HG03108 (cell line): ENCODE data around the gene CCHCR1.

Experiments used
- ATAC-seq: cut with Tn5 transposase; IDR thresholded peaks from one replicate; pipeline ENCODE4 v1.9.1; 2021; ENCODE audit warnings: moderate library complexity; ENCODE audit not compliant: unreplicated experiment

CCHCR1 gene

DNA sequence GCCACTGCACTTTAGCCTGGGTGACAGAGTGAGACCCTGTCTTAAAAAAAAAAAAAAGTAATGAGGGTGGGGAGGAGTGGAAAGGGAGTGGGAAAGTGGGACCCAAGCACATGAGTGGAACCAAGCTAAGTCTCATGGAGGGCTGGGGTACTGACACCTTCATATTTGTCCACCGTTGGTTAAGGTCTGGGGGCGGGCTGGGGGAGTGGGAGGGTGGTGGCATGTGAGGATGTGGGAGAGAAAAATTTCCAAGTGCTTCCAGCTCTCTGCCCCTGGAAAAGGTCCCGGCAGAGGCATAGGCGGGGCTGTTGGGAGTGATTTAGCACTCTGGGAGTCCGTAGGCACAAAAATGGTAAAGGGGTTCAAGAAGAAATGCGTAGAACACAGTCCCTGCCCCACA is 24.8 kb downstream of the CCHCR1 start:
- ATAC-seq: no peak

DNA sequence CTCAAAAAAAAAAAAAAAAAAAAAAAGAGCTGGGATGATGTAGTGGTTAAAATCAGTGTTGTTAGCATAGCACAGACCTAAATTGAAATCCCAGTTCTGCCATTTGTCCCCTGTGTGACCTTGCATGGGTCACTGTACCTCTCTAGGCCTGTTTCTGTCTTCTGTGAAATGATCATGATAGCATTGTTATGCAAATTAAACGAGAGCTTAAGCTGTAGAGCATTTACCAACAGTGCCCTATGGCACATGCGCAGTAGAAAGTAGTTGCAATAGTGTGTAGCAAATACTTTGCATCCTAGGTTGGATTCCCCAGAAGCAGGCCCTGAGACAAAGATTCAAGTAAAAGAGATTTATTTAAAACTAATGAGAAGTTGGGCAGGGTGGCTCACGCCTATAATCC is 26.0 kb downstream of the CCHCR1 start:
- no peak for ATAC-seq

DNA sequence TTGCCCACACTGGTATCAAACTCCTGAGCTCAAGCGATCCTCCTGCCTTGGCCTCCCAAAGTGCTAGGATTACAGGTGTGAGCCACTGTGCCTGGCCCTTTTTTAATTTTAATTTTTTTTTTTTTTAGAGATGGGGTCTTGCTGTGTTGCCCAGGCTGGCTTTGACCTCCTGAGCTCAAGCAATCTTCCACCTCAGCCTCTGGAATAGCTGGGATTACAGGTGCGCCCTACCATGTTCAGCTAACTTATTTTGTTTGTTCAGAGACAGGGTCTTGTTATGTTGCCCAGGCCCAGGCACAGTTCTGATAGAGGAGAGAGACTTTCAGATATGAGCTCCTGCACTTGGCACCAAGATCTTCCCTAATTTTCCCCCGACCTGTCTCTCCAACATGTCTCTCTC is 26.9 kb downstream of the CCHCR1 start:
- no peak for ATAC-seq

DNA sequence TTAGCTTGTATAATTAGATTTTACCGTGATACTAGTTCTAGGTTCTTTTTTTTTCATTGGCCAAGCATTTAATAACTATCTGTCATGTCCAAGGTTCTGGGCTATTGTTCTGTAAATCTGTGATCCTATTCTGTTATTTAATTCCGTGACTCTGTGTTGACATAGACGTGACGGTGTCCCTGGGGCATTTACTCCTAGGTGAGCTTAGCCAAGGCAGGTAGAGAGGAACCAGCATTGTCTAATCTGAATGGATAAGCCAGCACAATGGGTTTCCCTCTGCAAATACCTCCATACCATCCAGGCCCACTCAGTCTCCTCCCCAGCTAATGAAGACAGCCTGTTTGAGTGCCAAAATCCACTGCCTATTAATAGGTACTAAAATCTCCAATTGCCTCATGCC is 28.5 kb downstream of the CCHCR1 start:
- ATAC-seq: no peak

DNA sequence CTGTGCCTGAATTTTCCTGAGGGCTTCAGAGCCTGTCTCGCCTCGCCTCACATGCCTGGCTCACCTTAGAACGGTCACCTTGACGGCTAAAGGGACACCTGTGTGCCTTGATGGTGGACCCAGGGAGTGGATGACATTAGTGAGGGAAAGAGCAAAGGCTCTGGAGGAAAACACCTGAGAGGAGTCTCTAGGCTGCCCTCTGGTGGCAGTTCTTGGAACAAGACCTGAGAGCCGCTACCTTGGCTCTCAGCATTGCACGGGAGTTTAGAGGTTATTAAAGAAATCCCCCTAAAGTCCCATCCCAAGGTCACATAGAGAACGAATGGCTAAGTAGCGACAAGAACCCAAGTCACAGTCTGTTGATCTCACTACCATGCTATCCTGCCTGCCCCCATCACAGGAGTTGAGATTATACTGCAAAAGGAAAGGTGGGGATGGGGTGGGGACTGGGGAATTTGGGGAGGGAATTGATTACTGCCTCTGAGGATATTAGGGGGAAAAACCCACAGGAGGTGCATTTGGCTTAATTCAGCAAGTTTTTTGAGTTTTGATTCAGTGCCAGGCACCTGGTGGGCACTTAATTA is 29.4 kb downstream of the CCHCR1 start:
- no peak for ATAC-seq

DNA sequence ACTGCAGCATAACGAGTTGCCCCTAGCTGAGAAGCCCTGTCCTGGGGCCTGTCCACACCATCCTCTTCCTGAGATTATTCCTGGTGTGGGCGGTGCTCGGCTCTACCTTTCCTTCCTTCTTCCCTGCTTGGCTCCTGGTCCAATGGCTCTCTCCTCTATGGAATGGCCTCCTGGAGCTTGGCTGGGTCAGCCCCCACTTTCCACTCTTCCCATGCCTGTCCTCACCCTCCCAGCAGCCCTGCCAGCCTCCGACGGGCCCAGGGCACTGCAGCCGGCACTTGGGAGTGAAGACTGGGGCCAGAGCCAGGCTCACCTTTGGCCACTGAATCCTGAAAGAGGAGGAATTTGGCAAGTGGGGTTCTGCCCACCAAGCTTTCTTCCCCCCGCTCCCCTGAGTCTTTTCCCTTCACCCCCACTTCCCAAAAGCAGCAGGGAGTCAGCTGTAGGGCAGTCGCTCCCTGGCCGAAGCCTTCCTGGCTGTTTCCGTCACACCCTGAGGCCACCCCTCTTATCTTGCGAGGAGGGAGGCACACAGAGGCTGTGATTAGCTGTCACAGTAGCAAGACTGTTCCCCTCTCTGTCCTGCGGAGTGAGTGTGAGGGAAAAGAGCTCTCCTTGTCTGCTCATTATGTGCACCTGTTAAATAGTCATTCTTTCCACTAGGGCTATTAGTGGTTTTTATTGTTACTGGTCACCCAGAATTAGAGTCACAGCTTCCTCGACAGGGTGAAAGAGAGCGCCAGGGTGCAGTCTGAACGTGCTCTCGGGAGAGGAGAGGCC is 31.0 kb downstream of the CCHCR1 start:
- ATAC-seq: no peak

DNA sequence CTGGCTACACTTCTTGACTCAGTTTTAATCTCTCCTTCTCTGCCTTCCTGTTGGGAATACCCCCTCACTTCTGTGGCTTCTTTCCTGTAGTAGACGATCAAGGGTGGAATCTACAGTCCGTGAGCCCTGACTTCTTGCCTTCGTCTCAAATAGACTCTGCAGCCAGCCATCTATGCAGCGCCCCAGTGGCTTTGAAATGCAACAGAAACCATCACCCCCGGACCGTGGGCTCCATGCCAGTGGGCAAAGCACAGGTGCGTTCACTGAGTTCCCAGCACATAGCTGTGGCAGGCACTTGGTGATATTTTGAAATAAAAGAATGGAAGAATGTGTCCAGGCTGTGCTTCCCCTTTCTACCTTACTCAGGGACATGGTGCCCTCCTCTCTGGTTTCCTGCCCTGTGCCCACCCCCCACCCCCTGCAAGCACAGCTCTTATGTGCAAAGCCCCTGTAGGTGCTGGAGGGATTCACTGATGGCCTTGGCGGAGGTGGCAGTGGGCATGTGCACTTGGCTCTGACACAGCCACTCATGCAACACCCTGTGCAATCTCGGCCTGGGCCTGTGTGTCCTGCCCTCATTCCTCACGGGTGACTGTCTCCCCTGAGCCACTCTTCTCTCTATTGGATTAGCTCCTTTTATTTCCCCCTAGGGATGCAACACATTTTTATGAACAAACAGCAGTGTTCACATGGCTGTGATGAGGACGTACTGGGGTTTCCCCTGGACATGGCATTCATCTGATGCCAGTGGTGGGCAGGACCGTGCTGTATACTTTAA is 31.8 kb downstream of the CCHCR1 start:
- no peak for ATAC-seq

DNA sequence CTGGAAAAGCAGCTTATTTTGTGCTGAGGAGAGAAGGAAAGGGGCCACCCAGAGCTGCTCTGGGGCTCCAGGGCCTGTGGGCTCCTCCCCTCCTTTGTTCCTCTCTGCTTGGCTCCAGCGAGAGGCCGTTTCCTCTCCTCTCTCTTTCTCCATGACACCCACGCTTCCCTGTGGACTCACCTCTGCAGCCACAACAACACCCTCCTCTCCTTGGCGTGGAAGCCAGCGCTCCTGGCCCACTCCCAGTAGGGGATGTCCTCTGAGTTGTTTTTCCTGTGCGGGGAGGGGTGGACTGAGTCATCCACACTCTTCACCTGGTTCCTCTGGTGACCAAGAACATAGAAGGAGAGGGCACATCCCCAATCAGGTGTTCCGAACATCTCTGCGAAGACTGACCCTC is 32.4 kb downstream of the CCHCR1 start:
- ATAC-seq: no peak

DNA sequence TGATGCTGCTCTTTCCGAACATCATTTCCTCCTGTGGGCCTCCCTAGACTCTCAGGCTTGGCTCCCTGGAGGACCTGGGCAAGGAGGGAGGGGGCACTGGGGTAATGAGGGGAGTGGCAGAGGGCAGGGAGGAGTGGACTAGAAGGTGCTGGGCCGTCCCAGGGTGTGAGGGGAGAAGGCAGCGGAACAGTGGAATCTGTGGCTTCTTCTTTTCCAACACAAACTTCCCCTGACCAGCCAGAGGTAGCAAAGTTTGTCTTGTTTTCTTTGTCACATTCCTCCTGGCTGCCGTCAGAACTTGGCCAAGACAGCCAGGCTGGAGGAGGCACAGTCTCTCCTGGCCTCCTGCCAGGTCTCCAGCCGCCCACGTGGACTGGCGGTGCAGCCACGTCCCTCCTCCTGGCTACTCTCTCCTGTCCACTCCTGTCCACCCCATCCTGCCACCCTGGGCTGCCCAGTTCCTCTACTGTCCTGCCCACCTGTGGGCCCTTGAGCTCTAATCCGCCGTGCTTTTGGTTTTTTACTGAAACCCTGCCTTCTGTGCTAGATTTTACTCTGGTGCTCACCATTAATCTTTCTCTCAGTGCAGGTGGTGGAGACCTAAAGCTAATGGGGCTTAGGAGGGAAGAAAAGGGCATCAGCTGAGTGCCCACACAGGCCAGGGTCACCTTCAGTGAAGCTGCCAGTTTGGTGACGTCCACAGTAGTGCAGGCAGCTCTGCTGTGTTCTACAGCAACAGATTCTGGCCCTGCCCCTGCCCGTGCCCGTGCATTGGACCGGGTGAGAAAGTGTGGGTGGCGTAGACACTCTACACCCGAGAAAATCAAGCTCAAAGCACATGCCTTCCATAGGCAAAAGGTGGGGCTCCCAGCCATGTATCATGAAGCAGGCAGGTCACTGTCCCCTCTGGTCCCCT is 34.6 kb downstream of the CCHCR1 start:
- ATAC-seq: no peak

DNA sequence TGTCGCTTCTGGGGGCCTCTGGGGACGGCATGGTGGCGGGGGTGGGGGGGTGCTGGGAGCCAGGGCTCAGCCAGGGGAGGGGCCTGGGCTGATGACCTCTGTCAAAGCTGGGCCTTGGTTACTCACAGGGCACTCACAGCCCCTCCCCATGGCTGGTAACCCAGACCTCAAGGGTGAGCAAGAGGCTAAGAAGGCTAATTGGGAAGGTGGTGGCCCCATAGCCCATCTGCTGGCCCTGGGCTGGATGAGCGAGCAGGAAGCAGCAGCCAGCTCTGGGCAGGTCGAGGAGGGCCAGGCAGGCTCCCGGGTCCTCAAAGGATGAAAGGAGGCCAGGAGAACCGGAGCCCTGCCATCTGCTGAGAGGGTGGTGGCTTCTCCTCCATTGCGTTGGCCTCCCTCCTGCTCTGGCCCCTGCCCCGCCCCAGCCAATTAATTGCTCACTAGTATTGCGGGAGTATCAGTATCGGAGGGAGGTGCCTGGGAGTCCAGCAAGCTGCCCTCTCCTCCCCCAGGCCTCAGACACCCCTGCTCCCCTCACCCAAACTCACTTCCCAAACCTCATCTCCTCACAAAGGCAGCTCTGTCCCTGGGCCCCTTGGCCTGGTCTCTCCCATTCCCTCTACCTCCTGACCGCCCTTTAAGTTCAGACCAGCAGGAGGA is 36.3 kb downstream of the CCHCR1 start:
- no peak for ATAC-seq

DNA sequence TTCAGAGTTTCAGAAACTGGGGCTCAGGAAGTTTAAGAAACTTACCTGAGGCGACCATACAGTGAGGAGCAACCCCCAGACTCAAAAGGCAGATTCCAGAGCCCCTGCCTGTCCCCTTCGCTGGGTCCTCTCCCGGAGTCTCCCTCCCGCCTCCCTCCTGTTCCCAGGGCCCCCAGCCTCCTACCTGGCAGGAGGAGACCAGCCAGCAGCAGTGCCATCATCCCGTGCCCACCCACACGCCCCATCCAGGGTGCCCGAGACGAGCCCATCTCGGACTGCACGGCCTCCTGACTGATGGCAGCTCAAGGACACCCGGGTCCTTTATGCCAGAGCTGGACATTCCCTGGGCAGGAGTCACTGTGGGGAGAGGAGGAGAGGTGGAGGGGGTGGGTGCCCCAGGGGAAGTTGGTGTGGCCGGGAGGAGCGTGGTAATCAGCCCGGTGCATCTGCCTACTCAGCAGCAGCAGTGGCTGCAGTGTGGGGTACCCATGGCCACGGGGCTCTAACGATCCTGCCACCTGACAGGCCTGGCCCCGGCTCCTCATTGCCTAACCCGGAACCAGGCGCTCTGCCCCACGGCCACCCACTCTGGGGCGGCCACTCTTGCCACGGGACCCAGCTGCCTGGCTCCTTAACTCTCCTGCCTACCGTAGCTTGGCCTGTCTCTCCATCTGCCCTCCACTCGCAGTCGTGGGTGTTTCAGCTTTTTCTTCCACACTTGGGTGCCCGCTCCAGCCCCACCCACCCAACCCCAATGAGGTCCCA is 37.3 kb downstream of the CCHCR1 start, which contains the start of gene CDSN:
Gene CDSN (minus strand): TSS at position 296 of the 765 bp plus-strand sequence. CDS start 27 bp downstream, at position 269.
- ATAC-seq: no peak

DNA sequence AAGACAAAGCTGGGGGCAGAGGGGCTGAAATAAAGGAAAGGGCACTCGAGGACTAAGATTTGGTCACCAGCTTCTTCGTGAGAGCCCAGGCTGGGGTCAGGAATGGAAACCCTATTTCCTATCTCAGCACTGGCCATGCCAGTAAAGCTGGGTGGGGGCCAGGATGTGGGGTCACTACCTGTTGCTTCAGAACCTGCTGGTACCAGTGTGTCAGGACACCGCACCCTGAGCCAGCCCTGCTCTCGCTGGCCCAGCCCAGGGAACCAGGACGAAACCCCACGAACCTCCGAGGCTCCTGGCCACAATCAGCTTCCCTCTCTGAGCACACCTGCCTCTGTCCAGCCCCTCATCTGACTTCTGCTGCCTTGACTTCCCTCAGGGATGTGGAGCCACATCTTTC is 39.4 kb downstream of the CCHCR1 start:
- ATAC-seq: no peak

DNA sequence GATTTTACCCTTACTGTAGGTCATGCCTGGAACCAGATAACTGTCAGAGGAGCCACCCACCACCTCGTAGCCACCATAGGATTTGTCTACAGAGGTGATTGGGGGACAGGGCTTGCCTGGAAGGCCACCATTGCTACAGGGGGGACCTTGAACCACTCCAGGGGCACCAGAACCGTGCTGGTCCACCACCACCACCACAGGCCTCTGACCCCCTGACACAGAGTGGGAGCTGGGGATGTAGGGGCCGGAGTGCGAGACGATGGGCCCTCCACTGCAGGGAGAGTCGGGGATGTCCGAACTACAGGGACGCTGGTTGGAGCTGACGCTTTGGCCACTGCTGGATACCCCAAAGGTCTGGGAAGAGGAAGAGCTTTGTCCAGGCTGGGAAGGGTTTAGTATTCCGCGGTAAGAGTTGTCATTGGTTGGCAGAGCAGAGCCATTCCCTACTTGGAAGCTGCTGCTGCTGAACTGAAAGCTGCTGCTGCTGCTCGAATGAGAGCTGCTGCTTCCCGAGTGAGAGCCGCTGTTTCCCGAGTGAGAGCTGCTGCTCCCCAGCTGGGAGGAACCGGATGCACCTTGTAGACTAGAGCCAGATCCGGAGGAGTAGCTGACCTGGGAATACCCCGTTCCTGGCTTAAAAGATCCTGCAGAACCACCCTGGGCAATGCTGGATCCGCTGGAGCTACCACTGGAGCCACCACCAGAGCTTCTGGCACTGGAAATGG is 40.8 kb downstream of the CCHCR1 start:
- ATAC-seq: no peak

DNA sequence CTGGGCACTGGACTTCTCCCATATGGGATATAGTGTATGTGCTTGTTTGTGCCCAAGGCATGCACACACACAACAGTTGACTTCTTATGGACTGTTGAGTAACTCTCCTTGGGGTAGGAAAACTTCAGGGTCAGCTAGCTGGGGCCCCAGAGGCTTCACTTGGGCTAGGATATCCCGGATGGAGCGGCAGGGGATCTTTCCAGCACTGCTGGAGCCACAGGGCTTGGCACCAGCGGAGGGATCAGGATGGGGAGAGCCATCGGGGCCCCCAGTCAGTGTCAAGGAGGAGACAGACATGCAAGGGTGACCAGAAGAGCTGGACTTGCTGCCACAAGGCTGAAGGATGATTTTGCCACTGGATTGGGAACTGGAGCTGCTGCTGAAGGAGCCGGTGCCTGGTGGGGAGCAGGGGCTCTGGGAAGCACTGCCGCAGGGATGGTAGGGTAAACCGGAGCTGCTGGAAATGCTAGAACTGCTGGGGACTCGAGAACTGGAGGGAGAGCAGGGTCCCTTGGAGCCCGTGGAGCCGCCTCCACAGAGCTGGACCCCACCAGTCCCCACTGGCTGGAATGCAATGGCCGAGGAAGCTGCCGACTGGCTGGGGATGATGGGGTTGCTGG is 41.6 kb downstream of the CCHCR1 start:
- ATAC-seq: no peak

DNA sequence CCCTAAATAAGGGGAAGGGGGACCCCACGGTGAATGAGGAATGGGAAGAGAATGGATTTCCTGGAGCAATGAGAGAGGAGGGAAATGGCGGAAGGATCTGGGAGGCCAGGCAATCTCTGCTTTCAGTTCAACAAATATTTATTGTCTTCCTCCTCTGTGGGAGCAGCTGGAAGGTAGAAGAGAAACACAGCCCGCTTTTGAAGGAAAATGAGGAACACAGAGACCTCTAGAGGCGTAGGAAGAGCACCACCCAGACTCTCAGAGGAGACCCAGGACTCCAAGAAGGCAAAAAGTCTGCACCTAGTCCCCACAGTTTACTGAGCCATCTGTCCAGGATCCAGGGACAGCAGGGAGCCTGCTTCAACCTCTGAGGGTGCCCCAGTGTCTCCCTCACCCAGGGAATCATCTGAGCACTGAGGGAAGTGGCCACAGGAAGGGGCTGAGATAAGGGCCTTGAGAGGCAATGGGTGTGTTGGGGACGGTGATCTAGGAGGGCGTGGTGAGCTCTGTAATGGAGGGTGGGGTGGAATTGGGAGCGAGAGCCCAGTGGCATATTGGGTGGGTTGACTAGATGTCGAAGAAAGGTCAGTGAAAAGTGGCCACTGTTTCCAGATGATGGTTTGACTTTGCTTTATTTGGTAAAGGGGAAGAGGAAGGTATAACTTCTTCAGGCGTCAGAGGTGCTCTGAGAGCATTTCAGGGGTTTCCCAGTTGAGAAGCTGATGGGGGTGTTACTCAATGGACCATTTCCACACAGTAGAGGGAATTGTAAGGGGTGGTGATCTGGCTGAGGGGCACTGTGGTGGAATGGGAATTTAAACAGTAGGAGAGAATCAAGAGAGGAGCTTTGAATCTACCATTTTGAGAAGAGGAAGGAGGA is 42.4 kb downstream of the CCHCR1 start:
- no peak for ATAC-seq

DNA sequence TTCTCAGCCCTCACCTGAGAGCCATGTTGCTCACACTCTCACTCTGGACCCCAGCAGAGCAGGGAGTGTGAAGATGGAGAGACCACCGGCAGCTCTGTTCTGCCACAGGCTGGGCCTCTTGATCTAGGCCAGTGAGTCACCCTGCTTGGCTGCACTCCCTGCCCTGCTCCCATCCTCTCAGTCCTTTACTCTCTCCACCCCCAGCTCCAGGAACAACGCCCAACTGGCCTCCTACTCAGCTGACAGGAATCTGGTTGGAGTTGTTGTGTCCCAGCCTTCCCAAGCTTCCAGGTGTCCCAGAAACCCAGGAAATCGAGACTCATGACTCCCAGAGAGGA is 43.1 kb downstream of the CCHCR1 start, which contains the start of gene PSORS1C1:
Gene PSORS1C1 (plus strand): TSS at position 260 of the 338 bp plus-strand sequence. CDS start 14,833 bp downstream, outside the sequence.
- ATAC-seq: no peak

DNA sequence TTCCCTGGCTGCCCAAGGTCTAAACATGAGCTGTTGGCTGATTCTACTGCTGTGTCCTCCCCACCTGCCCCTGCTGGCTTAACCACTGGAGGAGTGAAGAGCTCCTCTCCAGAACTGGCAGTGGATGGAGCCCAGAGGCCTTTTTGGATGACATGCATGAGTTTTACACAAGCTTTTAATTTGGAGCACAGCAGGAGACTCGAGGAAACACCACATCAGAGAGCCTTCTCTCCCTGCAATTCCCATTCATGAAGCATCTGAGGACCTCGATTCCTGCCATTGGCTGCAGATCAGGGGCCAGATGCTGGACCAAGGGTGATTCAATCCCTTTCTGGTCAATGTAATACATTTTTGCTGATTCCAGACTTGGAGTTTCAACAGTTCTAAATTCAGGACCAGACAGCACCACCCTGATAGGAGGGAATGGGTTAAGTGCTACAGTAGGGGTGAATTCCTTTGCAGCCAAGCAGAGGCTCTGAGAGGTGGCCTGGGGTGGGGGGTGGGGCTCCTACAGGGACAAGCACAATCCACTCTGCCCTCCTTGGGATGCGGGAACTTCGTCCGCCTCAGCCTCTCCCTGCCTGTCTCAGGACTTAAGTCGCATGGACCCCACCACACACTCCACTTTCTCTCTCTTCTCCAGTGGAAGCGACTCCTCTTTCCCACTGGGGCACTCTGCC is 43.6 kb downstream of the CCHCR1 start:
- ATAC-seq: no peak
